Head of caudate nucleus (tissue), 42 donors: ENCODE results near the gene NUP42.
"Not testable (repeated sequence)": the region's sequence is repeated elsewhere in the genome, so short reads cannot be mapped to it uniquely, and the experiment has no call there.

Experiments used
- DNase-seq, 42 donors: peaks; one replicate each; pipeline versions ENCODE4 v3.0.0 to v3.0.0-alpha.2; 2020 to 2021; ENCODE audit warnings: mixed read lengths in 7 of 42
- intact Hi-C: fragments of 100-400 bp; cut with DNase I; formaldehyde crosslinking; loops from one replicate; pipeline ENCODE4 v1.15.0; 2022

Gene NUP42

DNA sequence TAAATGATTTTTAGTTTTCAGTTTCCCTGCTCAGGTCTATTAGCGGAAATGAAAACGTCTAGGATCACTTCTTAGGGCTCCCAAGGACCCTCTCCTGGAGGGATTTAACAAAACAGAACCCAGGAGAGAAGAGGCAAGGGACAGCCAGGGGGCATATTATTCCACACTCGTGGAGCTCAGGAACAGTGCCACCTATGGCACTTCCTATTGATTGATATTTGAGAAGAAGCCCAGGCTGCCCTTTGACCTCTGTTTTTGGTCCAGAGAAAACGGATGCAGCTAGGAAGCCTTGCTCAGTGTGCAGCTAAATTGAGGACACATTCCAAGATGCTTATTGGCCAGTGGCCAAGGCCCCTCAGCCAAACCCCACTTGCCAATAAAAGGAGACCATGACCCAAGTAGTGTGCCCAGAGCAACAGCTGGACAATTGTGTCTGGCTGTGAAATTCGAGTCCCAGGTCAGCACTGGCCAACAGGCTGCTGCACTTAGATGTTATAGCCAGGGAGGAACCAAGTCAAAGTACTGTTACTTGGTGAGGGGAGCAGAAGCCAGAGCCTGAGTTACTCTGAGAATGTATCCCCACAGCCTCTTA is 40.7 kb downstream of the NUP42 start:
- no peak for DNase-seq
- intact Hi-C loops, result no loop called here

DNA sequence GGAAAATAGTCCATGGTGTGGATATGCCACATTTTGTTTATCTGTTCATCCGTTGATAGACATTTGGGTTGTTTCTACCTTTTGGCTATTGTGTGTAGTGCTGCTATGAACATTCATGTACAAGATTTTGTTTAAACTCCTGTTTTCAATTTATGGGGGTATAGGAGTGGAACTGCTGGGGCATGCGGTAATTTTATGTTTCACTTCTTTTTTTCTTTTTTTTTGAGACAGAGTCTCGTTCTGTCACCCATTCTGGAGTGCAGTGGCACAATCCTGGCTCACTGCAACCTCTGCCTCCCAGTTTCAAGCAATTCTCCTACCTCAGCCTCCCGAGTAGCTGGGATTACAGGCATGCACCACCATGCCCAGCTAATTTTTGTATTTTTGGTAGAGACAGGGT is 42.5 kb downstream of the NUP42 start:
- intact Hi-C loops, result not testable (repeated sequence)

DNA sequence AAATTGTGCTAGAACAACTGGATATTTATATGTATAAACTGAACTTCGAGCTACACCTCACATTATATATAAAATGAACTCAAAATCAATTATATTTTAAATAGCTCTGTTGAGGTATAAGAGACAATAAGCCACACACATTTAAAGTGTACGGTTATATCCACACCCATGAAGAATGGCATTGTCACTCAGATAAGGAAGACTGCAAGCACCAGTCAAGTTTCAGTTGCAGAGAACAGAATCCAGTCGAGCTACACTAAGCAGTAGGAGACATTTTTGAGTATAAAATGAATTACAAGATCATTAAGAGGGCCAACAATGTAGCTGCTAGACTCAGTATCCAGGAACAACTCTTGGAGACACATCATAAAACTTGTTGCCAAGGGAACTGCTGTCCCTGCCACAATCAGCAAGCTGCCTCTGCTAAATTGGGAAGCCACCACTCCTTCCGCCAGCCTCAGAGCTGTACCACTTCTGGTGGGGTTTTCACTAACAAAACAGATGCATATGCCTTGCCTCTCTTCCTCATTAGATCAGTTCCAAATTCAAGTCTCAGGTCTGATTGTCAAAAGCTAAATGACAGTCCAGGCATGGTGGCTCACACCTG is 45.1 kb downstream of the NUP42 start:
- intact Hi-C loops, result no loop called here
- peak in 6 of 42 donors; percentile 25 to 48 (median 43) for DNase-seq

More for the DNA sequence above, 42.5 kb downstream of the NUP42 start:
- DNase-seq, result not testable (repeated sequence)

DNA sequence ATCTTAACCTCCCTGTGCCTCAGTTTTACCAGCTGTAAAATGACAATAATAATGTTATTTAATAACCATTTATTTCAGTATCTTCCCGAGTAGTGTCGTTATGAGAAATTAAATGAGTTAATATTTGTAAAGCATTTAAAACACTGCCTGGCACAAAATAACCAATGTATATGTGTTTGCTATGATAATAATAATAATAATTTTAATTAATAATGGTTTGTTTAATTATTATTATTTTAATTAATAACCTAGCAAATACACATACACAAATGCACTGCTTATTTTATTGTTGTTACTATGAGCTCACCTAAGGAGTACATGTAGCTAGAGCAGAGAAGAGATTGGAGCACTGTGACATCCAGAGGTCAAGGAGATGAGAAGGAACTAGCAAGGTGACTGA is 46.6 kb downstream of the NUP42 start:
- intact Hi-C loops, result no loop called here
- no peak for DNase-seq

- peak; percentile 28 to 80 (median 61) for DNase-seq
- intact Hi-C loops, result no loop called here
Observed at GRCh38 chr7:23230641-23231101, 48.8 kb downstream of the NUP42 start.

GRCh38 chr7:23232966-23233365 is 51.1 kb downstream of the NUP42 start:
- DNase-seq, result no peak
- intact Hi-C loops, result no loop called here

DNA sequence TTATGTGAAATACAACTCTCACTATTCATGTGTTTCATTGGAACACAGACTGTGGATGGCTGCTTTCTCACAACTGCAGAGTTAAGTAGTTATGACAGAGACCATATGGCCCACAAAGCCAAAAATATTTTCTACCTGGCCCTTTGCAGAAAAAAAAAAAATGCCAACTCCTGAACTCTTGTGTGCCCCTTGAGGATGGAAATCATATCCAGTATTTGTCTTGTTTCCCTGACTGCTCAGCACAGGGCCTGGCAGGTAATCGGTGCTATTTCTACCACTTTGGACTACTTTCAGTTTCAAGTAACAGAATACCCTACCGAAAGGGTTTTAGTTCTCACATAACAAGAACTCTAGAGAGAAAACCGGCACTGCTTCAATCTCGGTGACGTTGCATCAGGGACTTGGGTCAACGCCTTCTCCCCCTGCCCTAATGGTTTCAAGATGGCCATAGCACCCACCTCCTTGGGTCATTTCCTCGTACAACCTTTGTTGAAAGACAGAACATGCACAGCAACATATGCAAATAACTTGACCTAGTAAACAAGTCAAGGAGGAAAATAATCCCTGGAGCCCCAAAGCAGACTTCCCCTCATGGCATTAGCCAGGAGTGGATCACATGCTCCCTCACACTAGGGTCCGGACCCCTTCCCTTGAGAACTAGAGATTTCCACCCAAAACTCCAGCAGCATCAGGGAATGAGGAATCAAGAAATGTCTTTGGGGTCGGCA is 52.9 kb downstream of the NUP42 start:
- no peak for DNase-seq
- intact Hi-C loops, result no loop called here

DNA sequence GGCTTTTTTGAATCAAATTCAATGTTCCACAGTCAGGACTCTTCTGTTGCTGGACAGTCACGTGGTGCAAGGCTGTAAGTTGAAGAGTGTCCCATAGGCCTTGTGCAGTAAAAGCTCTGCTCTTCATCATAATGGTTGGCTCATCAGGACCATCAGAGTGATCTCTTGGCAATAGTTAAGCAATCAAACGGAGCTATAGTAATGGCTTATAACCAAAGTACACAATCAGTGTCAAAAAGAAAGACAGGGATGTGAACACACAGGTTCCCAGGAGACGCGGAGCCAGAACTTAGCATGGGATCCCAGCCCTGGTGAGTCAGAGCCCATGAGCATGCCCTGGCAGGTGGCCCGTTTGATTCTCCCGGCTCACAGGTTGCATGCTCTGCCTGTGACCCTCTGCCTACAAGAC is 54.0 kb downstream of the NUP42 start:
- DNase-seq, result no peak
- intact Hi-C loops, result no loop called here

DNA sequence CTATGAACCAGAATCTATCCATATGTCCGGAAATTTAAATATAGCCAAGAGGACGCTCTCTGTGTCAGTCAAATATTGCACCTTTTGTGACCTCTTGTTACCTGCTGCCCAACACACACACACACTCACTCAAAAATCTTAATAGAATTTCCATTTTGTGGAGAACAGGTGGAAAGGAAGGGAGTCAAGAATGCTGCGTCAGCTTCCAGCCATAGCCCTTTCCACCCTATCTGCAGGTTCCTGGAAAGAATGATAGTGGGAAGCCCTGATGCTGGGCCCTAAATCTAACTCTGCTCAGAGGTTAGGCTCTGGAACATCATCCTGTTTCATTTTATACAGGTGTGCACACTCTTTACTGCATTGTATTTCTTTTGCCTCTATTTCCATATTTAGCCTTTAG is 55.2 kb downstream of the NUP42 start:
- no peak for DNase-seq
- intact Hi-C loops, result no loop called here

DNA sequence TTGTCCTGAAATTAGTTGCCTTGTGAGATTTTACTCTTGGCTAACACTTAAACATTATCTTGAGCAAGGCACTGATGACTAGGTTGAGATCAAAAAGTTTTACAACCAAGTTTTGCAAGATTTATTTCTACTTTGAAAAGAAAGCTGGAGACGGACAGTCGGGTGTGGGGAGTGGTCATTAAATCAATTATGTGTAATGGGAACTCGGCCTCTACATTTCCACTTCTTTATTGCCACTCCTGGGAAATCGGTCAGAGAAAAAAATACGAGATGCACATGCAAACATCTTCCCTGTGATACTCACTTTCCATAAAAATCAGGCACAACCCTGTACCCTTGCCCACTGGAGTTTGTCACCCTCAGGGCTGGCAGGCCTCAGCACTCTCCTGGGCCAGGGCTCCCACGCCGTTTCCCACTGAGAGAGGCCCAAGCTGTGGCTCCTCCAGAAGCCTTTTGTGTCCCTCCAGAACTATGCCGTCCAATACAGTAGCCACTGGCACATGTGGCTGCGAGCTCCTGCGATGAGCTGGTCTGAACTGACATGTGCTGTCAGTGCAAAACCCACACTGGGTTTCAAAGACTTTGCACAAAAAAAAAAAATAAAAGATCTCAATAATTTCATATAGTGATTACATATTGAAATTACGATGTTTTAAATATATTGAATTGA is 57.3 kb downstream of the NUP42 start:
- DNase-seq, result peak in 1 of 42 donors; percentile 43
- intact Hi-C loops, result no loop called here

- intact Hi-C loops, result no loop called here
- no peak for DNase-seq
Observed at GRCh38 chr7:23239698-23240097, 57.9 kb downstream of the NUP42 start.

DNA sequence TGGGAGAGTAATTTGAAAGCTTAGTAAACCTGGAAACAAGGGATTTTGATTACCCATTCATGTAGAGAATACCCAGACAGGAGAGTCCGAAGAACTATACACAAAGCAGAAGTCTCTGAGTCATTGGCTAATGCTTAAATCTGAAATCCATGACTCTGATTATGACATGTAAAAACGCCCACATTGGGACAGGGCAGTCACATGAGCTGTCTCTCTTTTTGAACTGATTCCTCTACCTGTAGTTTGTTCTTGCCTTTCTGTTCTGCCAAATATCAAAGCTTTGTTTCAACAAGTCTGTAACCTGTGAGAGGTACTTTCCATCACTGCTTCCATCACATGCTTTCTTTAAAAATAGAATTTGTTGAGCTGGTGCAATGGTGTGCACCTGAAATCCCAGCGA is 60.5 kb downstream of the NUP42 start:
- intact Hi-C loops, result no loop called here
- DNase-seq, result no peak

DNA sequence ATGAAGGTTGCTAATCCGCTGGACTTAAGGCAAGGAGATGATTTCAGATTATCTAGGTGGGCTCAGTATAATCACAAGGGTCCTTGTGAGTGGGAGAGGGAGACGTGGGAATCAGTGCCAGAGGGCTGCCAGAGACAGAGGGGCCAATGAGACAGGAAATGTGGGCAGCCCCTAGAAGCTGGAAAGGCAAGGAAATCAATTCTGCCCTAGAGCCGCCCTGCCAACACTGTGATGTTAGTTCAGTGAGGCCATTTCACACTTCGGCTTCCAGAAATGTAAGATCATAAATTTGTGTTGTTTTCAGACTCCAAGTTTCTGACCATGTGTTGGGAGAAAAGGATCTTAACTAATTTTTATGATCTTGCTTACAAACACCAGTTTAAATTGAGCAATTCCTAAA is 61.1 kb downstream of the NUP42 start:
- DNase-seq, result no peak
- intact Hi-C loops, result no loop called here

GRCh38 chr7:23246555-23246954 is 64.7 kb downstream of the NUP42 start, which contains the start of gene GPNMB:
GPNMB (plus strand) TSS chr7:23246775; CDS start chr7:23246858, 83 bp downstream.
- intact Hi-C loops, result no loop called here
- no peak for DNase-seq

DNA sequence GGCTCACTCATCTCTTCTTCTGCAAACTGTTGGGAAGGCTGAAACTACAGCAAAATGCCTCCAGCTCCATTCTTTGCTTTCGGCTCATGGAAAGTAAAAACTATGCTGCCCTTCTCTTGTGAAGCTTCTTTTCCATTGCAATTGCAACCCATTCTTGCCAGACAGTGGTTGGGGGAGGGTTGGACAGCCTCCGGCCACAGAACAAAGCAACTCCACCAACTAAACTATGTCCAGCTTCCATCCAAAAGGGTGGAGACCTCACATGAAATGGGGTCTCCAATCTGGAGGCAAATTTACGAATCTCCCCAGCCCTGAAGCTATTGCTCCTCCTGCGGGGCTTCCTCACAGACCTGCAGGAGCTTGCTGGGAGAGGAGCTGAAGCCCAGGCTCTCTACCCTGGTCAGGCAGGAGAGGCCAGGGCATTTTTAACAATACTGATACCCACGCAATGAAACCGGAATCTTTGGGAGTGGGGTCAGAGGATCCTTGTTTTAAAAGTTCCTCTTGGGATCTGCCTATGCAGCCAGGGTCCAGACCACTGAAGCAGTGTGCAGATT is 65.3 kb downstream of the NUP42 start:
- no peak for DNase-seq
- intact Hi-C loops, result no loop called here

GRCh38 chr7:23247603-23248335 is 65.9 kb downstream of the NUP42 start:
- peak in 29 of 42 donors; percentile 5 to 53 (median 30) for DNase-seq
- intact Hi-C loops, result no loop called here

DNA sequence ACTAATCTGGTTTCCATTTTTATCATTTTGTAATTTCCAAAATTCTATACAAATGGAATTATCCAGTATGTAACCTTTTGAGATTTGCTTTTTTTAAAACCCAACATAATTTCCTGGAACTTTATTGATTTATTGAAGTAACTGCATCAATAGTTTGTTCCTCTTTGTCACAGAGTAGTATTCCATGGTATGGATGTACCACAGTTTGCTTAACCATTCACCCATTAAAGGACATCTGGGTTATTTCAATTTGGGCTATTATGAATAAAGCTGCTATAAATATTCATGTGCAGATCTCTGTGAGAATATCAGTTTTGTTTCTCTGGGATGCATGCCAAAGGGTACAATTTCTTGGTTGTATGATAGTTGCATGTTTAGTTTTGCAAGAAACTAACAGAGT is 67.6 kb downstream of the NUP42 start:
- DNase-seq, result no peak
- intact Hi-C loops, result no loop called here
